HG02981 (cell line): ENCODE data around the gene PIP4K2A.
"Not testable (repeated sequence)": the region's sequence is repeated elsewhere in the genome, so short reads cannot be mapped to it uniquely, and the experiment has no call there.

ENCODE experiments used
- ATAC-seq: cut with Tn5 transposase; IDR thresholded peaks from one replicate; pipeline ENCODE4 v1.9.1; 2021; ENCODE audit warnings: mild to moderate bottlenecking, moderate library complexity; ENCODE audit not compliant: unreplicated experiment

Gene PIP4K2A

DNA sequence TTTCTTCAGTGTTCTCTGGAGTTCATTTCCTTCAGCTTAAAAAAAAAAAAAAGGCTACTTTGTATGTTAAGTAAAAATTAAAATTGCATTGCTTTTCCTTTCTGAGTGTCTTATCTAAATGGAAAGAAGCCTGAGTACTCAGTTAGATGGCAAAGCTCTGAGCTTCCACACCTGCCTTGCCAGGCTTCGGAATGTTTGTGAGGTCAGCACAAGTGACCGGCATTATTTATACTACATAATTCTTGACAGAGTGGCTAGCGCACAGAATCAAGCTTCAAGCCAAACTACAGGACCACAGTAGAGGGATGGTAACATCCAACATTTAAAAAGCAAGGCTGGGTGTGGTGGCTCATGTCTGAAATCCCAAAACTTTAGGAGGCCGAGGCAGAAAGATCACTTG, 17.3 kb downstream of the PIP4K2A start:
- no peak for ATAC-seq

DNA sequence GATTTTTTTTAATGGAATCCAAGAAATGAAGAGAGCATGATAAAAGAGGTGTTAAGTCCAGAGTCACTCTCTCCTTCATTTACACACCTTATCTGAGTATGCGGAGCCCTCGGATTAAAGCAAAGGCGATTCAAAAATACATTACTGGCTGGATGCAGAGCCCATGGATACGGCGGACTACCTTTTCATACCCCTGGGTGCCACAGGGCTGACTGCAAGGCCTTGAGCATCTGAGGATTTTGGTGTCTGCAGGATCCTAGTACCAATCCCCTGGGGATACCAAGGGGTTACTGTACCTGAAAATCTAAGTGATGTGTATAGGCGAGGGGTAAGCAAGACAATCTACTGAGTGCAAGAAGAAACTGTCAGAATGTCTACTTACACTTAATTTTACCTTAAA, 20.5 kb downstream of the PIP4K2A start:
- ATAC-seq: no peak

DNA sequence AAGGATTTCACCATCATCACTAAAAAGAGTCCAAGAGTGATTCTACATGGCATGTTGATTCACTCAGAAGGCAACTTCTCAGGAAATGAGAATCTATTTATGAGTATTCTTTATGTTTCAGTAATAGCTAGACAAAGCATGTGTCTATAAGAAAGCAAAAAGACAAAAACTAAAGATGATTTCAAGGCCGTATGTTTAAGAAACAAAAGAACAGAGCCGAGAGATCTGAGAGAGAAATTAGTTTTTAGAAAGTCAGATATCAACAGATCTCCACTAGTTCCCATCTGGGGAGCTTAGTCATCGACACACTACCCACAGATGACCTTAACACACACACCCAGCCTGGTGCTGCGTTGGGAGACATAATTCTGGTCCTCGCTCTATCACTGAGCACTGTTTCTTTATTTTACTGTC, 21.0 kb downstream of the PIP4K2A start:
- ATAC-seq: no peak

DNA sequence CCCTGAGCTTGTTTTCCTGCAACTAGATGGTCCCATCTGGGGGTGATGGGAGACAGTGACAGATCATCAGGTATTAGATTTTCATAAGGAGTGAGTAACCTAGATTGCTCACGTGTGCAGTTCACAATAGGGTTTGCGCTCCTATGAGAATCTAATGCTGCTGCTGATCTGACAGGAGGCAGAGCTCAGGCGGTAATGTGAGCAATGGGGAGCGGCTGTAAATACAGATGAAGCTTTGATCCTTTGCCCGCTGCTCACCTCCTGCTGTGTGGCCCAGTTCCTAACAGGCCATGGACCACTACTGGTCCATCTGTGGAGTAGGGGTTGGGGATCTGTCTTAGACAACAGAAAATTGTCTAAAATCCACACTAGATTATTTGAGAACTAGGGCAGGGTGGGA, 22.3 kb downstream of the PIP4K2A start:
- not testable (repeated sequence) for ATAC-seq

DNA sequence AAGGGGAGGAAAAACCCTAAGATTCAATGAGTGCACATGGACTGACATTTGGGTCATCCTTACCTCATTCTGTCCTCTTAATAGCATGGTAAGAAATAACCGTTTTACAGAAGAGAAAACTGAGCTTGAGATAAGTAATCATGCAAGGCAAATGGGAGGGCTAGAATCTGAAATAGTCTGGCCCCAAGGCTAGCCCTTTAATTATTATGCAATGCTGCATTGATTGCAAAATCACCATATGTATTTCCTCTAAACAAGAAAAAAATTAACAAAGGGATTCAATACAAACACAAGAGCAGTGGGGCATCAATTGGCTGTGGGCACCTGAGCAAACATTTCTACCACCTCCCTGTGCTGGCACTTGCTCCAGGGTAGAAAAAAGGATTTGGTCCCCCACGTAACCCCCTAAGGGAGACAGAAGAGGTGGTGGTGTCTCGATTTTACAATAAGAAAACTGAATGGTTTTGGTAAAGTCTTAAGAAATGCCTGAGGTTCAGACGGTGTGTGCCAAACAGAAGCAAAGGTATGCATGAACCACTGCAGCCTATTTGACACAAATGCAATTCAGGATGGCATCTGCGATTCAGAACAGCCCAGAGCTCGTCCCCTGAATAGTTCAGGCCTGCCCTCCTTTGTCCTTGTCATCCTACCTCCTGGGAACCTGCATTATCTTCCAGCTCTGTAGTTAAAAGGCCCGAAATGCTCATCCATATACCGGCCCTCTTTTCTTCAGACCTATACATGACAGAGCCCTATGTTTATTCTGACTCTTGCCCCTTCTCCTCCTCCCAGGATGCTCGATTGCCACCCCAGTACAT, 23.6 kb downstream of the PIP4K2A start:
- peak; percentile 34 for ATAC-seq

DNA sequence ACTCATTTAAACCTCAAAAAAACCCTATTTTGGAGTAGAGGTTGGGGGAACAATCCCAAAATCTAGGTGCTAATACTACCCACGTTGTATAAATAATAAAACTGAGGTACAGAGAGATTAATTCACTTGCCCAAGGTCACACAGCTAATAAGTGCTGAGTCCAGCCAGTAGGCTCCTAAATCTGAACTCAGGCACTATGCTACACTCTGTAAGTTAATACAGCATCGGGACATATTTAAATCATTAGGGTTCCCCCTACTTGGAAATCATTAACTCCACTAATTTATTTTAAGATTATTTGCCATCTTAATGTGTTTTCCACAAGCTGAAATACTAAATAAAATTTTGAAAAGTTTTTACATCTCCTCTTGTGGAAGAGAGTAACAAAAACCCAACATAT, 24.2 kb downstream of the PIP4K2A start:
- ATAC-seq: peak; percentile 54

DNA sequence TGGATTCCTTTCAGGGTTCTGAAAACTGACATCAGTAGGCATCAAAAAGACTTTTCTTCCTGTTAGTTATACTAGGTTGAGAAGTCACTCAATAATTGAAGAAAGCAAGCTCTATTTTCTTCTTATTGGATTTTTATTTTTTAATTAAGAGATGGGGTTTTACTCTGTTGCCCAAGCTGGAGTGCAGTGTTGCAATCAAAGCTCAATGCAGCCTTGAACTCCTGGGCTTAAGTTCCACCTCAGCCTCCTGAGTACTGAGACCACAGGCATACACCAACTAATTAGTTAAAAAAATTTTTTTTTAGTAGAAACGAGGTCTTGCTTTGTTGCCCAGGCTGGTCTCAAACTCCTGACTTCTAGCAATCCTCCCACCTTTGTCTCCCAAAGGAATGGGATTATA, 28.0 kb downstream of the PIP4K2A start:
- ATAC-seq: no peak

DNA sequence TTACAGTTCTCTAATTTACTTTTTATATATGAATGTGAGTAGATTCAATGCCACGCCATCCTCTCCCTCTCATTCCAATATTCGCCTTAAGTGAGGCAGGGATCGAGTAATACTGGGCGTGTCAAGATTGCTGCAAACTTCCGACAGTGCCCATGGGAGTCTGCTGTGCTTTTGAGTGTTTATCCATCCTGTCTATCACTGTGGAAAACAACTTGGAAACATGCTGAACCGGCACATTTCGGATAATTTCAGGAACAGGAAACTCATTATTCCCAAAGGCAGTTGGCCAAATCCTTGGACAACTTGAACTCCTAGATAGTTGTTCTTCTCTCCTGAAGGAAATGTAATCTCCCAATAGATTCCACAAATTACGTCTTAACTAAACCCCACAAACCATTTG, 28.5 kb downstream of the PIP4K2A start:
- ATAC-seq: no peak

DNA sequence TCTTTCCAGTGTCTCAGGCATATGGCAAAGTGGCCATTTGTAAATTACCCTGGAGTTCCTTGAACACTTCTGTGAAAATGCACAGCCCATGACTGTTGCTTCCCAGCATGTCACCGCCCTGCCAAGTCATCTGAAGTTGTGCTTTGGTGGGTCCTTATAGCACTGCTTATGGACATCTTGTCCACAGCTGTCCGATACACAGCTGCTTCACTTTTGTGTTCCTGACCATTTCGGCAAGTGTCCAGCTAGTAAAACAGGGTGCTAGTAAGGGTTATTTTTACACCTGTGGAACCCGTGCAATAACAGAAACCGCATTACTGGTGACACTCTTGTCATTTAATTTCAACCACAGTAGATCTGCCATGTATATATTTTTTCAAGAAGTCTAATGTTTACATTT, 29.7 kb downstream of the PIP4K2A start:
- ATAC-seq: no peak

DNA sequence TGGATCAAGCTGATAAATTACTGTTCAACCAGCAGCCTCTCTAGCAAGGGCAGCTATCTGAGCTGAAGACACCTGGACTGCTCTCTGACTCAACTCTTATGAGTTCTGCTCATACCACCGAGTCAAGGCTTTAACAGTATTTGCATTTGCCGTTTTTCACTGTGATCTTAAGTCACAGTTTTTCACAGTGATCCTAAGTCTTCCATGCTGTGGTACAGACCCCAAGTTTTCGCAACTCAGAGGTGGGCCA, 31.3 kb downstream of the PIP4K2A start:
- ATAC-seq: peak; percentile 62

DNA sequence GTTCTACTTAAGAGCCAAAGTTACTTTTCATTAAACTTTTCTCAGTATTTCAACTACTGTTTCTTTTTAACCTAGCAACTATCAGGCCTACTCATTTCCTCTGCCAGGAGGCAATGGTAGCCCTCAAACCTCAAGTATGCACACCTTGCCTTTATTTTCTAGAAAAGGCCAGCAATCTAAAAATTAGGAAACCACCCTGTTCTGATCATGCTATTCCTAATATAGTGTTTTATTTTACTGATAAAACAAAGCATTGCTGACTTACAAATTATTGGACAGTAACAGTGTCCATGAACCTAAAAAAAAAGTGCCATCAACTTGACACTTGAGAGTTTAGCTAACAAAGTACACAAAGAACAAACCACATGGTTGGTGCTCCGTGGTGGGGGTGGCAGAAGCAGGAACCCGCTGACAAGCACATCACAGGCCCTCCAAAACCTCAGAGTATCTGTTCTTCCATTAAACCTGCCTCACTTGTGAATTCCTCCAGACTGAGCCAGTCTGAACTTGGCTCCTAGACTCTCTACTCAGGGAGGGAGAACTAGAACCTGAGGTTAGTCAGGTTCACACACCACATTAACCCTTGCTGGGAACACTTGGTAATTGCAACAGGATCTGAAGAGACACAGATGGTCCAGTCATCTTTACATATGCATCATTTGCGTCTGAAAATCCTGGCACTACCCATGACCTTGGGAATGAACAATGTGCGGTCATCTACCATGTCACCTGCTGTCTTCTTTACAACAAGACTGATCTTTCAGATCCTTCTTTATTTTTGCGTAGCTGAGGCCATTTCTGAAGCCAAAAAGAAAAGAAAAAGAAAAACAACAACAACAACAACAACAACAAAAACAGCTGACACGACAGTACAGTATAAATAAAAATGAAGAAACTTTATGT, 31.9 kb downstream of the PIP4K2A start:
- ATAC-seq: no peak

DNA sequence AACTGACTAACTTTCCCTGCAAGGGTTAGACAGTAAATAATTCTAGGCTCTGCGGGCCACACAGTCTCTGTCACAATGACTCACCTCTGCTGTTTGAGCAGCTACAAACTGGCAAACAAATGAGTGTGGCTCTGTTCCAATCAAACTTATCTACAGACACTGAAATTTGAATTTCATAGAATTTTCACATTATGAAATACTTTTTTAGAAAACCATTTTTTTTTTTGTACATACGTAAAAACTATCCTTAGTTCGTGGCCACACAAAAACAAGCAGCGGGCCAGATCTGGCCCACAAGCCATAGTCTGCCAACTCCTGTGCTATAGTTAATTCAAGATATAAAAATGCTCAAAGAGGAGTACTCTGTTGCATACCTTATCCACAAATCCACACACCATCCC, 32.6 kb downstream of the PIP4K2A start:
- no peak for ATAC-seq

DNA sequence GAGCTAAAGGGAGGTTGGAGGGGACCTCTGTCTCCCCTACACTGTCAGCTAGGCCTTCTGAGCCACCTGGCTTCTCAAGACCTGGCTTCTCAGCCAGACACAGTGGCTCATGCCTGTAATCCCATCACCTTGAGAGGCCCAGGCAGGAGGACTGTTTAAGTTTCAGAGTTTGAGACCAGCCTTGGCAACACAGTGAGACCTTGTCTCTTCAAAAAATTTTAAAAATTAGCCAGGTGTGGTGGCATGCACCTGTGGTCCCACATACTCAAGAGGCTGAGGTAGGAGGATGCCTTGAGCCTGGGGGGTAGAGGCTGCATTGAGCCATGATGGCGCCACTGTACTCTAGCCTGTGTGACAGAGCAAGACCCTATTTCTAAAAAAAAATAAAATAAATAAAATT, 33.1 kb downstream of the PIP4K2A start:
- ATAC-seq: no peak

DNA sequence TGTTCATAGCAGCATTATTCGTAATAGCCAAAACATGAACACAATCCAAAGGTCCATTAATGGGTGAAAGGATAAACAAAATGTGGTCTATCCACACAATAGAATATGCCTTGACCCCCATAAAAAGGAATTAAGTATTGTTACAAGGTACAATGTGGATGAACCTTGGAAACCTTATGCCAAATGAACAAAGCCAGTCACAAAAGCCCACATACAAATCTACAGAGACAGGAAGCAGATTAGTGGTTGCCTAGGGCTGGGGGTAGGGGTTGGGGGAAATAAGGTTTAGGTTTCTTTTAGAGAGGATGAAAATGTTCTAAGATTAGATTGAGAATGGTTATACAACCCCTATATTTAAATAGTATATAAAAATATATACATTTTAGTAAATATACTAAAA, 34.8 kb downstream of the PIP4K2A start:
- no peak for ATAC-seq

DNA sequence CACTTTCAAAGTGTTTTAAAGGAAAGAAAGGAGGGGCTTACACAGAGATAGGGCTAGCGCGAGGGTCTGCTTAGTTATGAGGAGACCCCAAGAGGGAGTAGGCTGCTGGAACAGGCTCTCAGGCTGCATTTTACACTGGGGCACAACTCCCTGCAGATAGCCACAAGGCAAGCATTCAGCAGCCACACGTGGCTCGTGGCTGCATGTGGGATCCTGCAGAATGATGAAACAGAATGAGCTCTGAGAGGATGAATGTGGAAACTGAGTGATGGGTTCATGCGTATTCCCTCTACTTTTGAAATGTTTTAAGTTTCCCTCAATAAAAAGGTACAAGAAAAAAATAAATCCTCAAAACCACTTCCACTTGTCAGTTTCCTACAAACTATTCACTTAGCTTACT, 37.0 kb downstream of the PIP4K2A start:
- no peak for ATAC-seq

DNA sequence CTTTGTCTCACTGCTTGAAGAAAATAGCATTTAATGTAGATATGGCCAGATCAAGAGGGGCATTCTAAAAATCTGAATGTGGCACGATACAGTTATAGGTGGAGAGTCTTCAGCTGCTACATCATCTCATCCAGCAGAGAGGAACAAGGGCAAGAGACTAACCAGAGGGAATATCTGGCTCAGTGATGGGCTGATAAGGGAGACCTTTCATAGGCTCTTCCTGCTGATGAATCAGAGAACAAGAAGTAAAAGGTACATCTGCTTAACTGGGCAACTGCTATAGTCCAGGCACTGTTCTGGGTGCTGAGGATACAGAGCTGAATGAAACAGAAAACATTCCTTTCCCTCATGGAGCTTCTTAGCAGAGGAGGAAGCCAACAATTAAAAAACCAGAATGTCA, 37.9 kb downstream of the PIP4K2A start:
- no peak for ATAC-seq

DNA sequence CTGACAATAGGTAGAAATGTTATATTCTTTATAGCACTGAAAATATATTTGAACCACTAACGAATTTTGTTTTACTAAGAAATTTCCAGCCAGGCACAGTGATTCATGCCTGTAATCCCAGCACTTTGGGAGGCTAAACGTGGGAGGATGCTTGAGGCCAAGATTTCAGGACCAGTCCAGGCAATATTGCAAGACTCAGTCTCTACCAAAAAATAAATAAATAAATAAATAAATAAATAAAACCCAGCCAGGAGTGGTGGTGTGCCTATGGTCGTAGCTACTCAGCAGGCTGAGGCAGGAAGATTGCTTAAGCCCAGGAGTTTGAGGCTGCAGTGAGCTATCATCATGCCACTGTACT, 39.8 kb downstream of the PIP4K2A start:
- ATAC-seq: no peak

DNA sequence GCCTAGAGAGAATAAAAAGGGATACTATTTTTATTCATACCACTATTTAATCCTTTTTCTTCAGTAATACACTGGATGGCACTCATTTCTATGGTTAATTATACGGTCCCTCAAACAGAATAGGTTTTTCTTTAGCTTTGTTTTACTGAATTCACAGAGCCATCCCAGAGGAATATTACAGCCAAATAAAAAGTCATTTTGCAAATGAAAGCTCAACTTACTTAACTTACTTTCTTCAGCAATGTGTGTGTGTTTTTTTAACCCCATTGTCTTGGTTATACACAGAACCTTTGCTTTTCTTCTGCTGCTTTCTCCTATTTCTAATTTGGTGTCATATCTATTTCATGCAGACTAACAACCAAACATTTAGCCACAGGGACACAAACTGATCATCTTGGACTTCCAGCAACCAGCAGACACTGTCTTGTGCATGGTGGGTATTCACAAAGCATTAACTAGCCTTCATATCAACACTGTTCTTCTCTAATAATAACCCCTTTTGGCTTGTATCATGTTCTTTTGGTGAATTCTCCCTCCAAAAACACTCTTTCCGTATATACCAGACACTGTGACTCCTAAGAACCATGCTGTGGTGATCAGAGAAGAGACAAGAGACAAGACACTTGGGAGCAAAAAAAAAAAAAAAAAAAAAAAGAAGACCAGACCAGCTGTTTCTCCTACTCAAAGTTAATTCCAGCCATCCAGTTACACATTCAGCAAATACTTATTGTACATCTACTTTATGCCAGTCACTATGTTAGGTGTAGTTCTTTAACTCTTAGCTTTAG, 40.4 kb downstream of the PIP4K2A start:
- no peak for ATAC-seq

DNA sequence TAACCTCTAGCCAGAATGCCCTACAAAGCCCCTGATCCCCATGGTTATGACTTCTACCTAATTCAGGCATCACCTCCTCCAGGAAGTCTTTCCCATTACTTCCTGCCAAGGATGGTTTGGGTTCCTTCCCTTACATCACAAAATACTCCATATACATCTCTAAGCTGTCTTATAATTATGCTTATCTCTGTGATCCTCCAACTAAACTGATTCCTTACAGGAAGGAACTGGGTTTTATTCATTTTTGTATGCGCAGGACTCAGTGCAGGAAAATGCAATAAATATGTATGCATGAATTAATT, 41.3 kb downstream of the PIP4K2A start:
- no peak for ATAC-seq

DNA sequence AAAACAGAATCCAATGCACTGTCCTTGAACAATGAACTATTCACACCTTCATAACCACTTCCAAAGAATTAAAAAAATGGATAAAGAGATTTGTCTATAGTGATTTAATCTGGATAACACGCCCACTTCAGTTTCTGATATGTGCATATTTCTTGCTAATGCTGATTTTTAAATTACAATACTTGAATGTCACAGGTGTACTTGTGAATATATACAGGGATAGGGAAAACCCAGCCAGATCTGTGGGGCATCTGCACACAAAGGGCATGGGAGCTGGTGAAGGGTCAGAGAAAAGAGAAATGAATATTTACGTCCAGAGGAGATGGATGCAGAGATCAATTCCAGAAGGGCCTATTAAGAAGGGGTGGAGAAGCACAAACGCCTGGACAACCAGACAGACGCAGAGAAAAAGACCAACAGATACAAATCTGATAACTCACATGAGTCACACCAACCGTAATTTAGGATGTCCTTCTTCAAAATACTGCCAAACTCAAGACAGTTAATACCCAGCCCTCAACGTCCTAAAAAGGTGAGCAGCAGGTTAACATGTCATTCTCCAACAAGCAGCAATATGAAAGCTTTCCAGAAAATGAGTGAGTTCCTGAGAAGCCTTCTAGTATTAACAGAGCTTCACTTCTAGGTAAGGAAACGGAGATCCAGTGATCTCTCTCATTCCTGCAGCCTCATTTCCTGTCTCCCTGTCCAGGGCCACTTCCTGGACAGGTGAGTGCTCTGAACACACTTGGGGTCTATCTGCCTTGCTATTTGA, 41.9 kb downstream of the PIP4K2A start:
- ATAC-seq: no peak

DNA sequence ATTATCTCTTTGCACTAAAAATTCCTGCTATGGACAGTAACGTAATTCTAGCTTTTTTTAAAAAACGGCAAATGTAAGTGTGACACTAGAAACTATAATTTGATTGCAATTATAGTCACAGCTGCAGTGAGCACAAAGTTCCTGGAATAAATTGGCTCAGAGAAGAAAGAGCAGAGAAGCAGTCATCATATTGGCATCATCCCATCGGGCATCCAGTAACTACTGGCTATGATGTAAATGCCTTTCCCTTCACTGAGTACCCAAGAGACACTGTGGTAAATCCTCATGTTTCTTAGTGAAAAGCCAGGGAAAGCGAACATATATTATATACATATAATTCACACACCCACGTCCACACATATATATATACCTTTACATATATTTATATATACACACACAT, 43.6 kb downstream of the PIP4K2A start:
- no peak for ATAC-seq
